GM12891 (cell line): ENCODE measurements around the gene ACSS1.

Experiments
- POLR2A ChIP-seq: IDR thresholded peaks from 2 replicates; pipeline ENCODE4 v1.6.1; 2011; ENCODE audit warnings: low read depth, low read length, control low read depth
- POLR2AphosphoS5 ChIP-seq: IDR thresholded peaks from 2 replicates; pipeline ENCODE4 v1.6.1; 2011; ENCODE audit warnings: low read depth, low read length, control low read depth
- TAF1 ChIP-seq: IDR thresholded peaks from 2 replicates; pipeline ENCODE4 v1.6.1; 2011; ENCODE audit warnings: low read depth, low read length, control low read depth

DNA sequence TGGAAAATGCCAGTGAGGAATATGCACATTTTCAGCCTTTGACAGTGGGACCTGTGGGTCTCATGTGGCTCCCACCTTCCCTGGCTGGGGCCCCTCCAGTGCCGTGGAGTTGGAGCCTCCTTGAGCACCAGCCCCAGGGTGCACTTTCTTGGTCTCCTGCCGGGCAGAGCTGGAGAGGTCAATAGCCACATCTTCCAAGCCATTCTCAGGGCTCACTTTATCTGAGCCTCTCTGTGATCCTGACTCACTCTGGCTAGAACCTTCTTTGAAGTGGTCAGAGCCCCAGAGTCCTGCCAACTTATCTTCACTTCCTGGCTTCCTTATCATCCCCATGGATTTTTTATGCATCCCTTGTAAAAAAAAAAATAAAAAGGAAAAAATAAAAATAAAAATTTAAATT lies 18.3 kb upstream of the ACSS1 start:
- TF ChIP-seq TAF1: no peak
- no peak for TF ChIP-seq POLR2A
- no peak for TF ChIP-seq POLR2AphosphoS5
